Measurements from ENCODE around the gene INTS6.

INTS6 gene

GRCh38 chr13:51311957-51312520, 140.8 kb downstream of the INTS6 start:
- DNase-seq = no peak
